HG03354 (cell line): ENCODE data around the gene NUTM2D.
"Not testable (repeated sequence)": the region's sequence is repeated elsewhere in the genome, so short reads cannot be mapped to it uniquely, and the experiment has no call there.

Experiments
- ATAC-seq: cut with Tn5 transposase; IDR thresholded peaks from one replicate; pipeline ENCODE4 v1.9.1; 2021; ENCODE audit warnings: mild to moderate bottlenecking; ENCODE audit not compliant: unreplicated experiment, poor library complexity, severe bottlenecking

NUTM2D gene

GRCh38 chr10:87357444-87357843, at the start of gene NUTM2D:
TSS of gene NUTM2D (plus strand) at chr10:87357744. CDS start at chr10:87358266, 522 bp downstream.
- ATAC-seq, result not testable (repeated sequence)

- ATAC-seq, result not testable (repeated sequence)
Observed at GRCh38 chr10:87308702-87309101, 48.8 kb upstream of the NUTM2D start.

- ATAC-seq, result not testable (repeated sequence)
Observed at GRCh38 chr10:87309657-87310056, 47.9 kb upstream of the NUTM2D start.

GRCh38 chr10:87311521-87311920, 46.0 kb upstream of the NUTM2D start:
- not testable (repeated sequence) for ATAC-seq

- not testable (repeated sequence) for ATAC-seq
Observed at GRCh38 chr10:87313649-87314359, 43.7 kb upstream of the NUTM2D start.

- not testable (repeated sequence) for ATAC-seq
Observed at GRCh38 chr10:87314360-87314973, 43.1 kb upstream of the NUTM2D start.

- not testable (repeated sequence) for ATAC-seq
Observed at GRCh38 chr10:87321505-87321904, 36.0 kb upstream of the NUTM2D start.

- ATAC-seq, result not testable (repeated sequence)
Observed at GRCh38 chr10:87324559-87324958, 33.0 kb upstream of the NUTM2D start.

GRCh38 chr10:87327958-87328357, 29.6 kb upstream of the NUTM2D start:
- not testable (repeated sequence) for ATAC-seq

- not testable (repeated sequence) for ATAC-seq
Observed at GRCh38 chr10:87329131-87329530, 28.4 kb upstream of the NUTM2D start.

GRCh38 chr10:87332687-87333086, 24.9 kb upstream of the NUTM2D start:
- not testable (repeated sequence) for ATAC-seq

GRCh38 chr10:87340411-87340810, 17.1 kb upstream of the NUTM2D start:
- not testable (repeated sequence) for ATAC-seq

- peak; percentile 24 for ATAC-seq
Observed at GRCh38 chr10:87341546-87342142, 15.9 kb upstream of the NUTM2D start.

GRCh38 chr10:87342249-87342710, 15.3 kb upstream of the NUTM2D start:
- peak; percentile 86 for ATAC-seq

- peak; percentile 83 for ATAC-seq
Observed at GRCh38 chr10:87342711-87343258, 14.8 kb upstream of the NUTM2D start.

- ATAC-seq, result not testable (repeated sequence)
Observed at GRCh38 chr10:87345743-87346142, 11.8 kb upstream of the NUTM2D start.

- ATAC-seq, result not testable (repeated sequence)
Observed at GRCh38 chr10:87350161-87350560, 7.4 kb upstream of the NUTM2D start.

GRCh38 chr10:87352825-87353224, 4.7 kb upstream of the NUTM2D start:
- not testable (repeated sequence) for ATAC-seq

GRCh38 chr10:87355110-87355509, 2.4 kb upstream of the NUTM2D start:
- ATAC-seq, result not testable (repeated sequence)

GRCh38 chr10:87358159-87358558, 615 bp downstream of the NUTM2D start:
- not testable (repeated sequence) for ATAC-seq
